ENCODE data around the gene ATP11B. TPM values are rescaled to one million over a fixed set of nuclear protein-coding genes. Genes with fewer than 3 reads are reported as not detected.

The ATP11B gene
- total RNA-seq, 1 experiment from 2014 or later, result 31.7 TPM

DNA sequence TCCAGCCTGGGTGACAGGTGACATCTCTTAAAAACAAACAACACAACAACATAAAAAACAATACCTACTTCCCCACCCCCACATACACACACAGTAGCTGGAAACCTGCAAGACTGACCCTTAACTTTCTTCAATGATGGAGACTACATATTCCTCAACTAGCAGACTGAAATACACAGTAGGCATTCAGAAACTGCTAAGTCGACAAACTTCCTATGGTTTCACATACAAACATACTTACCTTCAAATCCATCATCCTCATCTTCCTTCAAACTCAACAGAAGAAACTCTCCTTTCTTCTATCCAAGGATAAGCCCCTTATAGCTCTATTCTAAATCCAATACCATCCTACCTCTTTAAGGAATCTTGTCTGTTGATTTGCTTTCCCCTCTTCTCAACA, 156.4 kb downstream of the ATP11B start:
- no peak overlapping the region for H3K4me3 ChIP-seq
- H3K36me3 ChIP-seq, result peaks cover 23% of the 10 kb centered on the region
- H3K27me3 ChIP-seq, result no peaks in the 10 kb centered on the region
- H3K9me3 ChIP-seq, result no peaks in the 10 kb centered on the region
- DNase-seq, result no peak

DNA sequence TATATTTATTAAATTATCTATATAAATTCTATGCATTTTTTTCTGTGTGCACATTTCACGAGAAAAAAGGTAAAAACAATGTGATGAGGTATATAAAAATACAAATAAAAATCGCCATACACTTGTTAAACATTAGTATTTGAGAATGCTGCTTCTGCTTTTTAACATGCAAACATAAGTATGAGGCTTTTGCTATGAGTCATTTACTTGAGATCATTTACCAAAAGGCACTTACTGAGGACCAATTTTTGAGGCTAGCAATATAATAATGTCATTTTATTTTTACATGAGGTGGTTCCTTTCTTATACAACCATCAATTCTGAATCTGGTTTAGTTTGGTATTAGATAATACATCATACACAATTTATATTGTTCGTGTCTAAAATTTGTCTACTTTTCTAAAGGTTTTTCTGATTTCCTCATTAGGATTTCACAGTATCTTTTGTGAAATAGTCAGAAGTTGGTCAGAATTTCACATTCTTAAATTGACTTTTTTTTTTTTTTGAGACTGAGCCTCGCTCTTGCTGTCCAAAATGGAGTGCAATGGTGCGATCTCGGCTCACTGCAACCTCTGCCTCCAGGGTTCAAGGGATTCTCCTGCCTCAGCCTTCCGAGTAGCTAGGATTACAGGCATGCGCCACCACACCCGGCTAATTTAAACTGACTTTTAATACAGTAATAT, 161.4 kb downstream of the ATP11B start:
- DNase-seq, result no peak
- H3K27me3 ChIP-seq, result no peaks in the 10 kb centered on the region
- H3K9me3 ChIP-seq, result no peaks in the 10 kb centered on the region
- no peak overlapping the region for H3K4me3 ChIP-seq
- peaks cover 11% of the 10 kb centered on the region for H3K36me3 ChIP-seq

DNA sequence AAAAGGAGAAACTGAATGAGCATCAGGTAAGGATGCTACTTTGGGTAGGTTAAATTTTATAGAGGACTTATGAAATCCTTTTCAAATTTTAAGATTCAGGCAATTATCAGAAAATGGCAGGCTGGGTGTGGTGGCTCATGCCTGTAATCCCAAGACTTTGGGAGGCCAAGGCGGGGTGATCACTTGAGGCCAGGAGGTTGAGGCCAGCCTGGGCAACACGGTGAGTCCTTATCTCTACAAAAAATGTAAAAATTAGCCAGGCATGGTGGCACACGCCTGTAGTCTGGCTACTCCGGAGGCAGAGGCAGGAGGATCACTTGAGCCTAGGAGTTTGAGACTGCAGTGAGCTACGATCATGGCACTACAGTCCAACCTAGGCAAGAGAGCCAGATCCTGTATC, 163.9 kb downstream of the ATP11B start:
- no peak for DNase-seq
- H3K9me3 ChIP-seq, result no peaks in the 10 kb centered on the region
- H3K4me3 ChIP-seq, result no peak overlapping the region
- no peaks in the 10 kb centered on the region for H3K27me3 ChIP-seq
- H3K36me3 ChIP-seq, result peaks cover 20% of the 10 kb centered on the region

DNA sequence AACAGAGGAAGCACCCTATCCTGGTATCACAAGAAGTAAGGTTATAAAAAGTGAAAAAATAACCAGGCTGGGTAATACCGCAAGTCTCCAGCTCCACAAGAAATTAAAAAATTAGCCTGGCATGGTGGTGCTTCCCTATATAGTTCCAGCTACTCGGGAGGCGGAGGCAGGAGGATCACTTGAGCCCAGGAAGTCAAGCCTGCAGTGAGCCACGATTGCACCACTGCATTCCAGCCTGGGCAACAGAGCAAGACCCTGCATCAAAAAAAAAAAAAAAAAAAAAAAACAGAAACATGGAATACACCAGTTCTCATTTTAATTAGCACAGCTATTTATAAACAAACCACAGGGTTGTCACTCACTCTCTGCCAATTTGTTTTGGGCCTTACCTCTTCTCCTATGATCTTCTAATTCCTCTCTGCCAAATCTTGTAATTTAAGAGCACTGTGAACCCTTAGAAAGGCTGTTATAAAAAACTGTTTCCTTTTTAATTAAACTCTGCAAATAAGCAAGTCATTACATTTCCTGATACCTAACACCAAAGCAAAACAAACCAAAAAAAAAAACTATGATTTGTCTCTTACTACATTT, 164.5 kb downstream of the ATP11B start:
- Histone ChIP-seq H3K27me3 (no peaks in the 10 kb centered on the region), H3K36me3 (peaks cover 20% of the 10 kb centered on the region), H3K4me3 (no peak overlapping the region), H3K9me3 (no peaks in the 10 kb centered on the region)
- no peak for DNase-seq

DNA sequence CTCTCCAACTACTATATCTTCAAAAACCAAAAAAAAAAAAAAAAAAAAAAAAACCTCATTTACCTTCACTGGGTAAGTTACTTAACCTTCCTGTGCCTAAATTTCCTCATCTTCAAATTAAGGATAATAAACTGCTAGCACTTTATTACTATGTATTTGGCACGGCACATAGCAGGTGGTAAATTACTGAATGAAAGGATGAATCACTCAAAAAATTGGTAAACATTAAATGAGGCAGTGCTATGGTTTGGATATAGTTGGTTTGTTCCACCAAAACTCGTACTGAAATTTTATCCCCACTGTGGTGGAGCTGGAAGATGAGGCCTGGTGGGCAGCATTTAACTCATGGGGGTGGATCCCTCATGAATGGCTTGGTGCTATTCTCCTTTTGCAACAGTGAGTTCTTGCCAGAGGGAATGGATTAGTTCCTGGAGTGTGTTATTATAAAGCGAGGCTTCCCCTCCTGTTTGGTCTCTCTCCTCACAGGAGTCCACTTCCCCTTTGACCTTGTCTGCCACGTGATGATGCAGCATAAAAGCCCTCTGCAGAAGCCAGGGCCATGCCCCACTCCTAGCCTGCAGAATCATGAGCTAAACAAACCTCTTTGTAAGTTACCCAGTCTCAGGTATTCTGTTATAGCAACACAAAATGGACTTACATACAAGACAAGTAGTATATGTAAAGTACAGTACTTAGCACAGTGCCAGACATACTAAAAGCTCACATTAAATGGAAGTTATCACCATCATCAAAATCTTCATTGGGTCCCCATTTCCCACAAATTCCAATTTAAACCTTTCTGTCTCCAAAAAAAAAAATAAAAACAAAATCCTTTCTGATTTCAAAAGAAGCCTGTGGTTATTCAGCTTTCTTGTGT, 166.4 kb downstream of the ATP11B start:
- H3K36me3 ChIP-seq, result peaks cover 25% of the 10 kb centered on the region

DNA sequence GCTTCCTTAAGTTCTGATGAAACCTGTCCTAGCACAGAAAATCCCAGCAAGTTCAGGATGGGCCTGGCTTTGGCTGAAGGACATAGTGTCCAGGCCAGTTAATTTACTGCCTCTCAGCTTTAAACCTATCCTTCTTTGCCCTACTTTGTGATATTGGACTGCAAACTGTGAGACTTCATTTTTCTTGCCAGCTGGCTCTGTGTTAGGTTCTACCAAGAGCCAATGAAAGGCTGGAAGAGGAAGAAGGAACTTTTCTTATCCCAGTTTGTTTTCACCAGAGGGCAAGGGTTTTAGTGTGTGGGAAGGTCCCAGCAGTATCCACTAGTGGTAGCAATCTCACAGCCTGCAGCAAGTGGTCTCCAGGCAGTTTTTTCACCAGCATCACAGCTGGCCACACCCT, 168.9 kb downstream of the ATP11B start:
- Histone ChIP-seq H3K27me3 (no peaks in the 10 kb centered on the region), H3K9me3 (no peaks in the 10 kb centered on the region), H3K36me3 (peaks cover 21% of the 10 kb centered on the region), H3K4me3 (no peak overlapping the region)
- no peak for DNase-seq

More for the DNA sequence above, 166.4 kb downstream of the ATP11B start:
- H3K9me3 ChIP-seq, result no peaks in the 10 kb centered on the region
- no peak overlapping the region for H3K4me3 ChIP-seq
- DNase-seq, result no peak
- H3K27me3 ChIP-seq, result no peaks in the 10 kb centered on the region

DNA sequence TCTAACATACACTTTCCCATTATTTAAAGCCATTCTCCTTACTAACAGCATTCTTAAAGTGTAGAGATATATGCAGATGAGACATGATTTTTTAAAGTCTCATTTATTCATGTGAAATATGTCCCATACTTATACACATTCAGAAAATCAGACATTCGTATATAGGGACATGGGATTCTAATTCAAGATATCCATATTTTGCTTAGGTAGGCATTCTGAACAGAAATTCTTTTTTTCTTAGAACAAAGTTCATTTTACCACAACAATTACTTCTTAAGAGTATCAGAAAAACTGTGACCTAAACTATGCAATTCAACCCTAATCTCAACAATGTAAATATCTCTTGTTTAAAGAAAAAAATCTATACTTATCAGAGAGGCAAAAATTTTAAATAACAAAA, 170.9 kb downstream of the ATP11B start:
- no peak overlapping the region for H3K4me3 ChIP-seq
- DNase-seq, result no peak
- no peaks in the 10 kb centered on the region for H3K9me3 ChIP-seq
- H3K27me3 ChIP-seq, result no peaks in the 10 kb centered on the region
- H3K36me3 ChIP-seq, result peaks cover 18% of the 10 kb centered on the region

DNA sequence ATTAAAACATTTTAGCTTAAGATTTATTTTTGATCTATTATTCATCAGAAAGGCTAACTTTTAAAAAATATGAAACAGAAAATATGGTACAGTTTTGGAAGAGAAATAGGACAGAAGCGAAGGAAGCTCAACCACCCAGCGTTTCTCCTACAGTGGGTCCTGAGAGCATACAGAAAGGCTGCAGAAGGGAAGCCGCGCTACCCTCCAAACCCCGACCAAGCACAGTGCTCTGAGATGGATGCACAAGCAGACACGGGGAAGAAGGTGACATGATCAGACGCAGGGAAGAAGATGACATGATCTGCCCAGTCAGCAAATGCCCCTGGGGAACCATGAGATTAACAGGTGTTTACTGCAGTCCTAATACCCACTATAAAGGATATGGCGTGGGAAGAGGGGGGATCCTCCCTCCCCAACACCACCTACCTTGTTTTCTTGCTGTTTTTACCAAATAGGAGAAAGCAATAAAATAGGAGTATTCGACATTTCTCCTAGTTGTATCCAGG, 172.6 kb downstream of the ATP11B start:
- H3K27me3 ChIP-seq, result no peaks in the 10 kb centered on the region
- no peak for DNase-seq
- H3K4me3 ChIP-seq, result no peak overlapping the region
- H3K36me3 ChIP-seq, result peaks cover 15% of the 10 kb centered on the region
- no peaks in the 10 kb centered on the region for H3K9me3 ChIP-seq

DNA sequence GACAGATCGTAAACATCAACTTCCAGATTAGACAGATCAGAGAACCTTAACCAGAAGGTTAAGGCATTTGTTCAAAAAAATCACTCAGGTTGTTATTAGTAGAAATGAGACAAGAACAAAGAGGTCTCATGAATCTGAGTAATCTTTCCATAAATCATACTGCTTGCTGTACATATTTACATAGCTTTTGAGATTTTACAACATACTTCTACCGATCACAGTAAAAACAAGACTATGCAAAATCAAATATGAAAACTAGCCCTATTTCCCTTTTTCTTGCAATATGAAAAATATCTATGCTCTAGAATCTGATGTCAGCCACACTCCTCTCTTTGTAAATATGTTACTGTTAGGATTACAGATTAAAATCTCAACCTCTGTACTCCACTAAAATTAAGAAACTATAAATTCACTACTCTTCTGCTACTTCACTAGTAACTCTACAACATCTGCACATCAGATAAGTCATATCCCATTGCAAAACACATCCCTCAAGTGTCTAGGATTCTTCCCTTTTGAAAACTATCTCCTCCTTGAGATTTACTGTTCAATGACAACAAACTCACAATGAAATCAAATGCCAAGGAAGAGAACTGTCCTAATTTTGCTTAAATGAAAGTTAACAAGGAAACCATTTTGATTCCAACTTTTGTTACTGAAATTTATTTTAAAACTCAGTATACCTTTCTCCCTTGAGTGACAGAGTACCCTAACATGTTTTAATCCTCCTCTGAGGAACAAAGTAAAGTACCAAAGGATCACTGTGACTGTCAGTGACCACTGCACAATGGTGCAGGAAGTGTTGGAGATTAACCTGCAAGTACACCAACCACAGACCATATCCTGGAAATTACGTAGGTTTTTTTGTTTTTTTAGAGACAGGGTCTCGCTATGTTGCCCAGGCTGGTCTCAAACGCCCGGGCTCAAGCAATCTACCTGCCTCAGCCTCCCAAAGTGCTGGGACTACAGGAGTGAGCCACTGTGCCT, 174.2 kb downstream of the ATP11B start:
- peaks cover 7% of the 10 kb centered on the region for H3K36me3 ChIP-seq
- no peaks in the 10 kb centered on the region for H3K9me3 ChIP-seq
- DNase-seq, result no peak
- no peaks in the 10 kb centered on the region for H3K27me3 ChIP-seq
- H3K4me3 ChIP-seq, result no peak overlapping the region

DNA sequence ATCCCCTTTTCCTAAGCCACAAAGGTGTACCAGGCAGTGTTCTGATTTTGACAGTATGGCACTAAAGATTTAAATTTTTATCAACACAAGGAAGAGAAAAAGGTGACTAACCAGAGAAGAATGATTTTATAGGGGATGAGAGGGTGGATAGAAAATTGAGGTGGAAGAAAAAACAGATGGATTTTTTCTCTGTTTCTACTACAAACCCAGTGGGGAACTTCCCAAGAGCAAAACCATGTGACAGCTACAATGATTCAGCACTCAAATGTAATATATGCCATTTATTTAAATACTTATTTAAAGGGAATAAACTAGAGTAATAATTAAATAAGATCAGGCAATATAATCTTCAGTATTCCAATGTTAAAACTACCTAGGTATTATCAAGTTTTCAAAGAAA, 176.0 kb downstream of the ATP11B start:
- DNase-seq, result no peak
- H3K27me3 ChIP-seq, result no peaks in the 10 kb centered on the region
- H3K9me3 ChIP-seq, result no peaks in the 10 kb centered on the region
- no peak overlapping the region for H3K4me3 ChIP-seq
- peaks cover 2% of the 10 kb centered on the region for H3K36me3 ChIP-seq

DNA sequence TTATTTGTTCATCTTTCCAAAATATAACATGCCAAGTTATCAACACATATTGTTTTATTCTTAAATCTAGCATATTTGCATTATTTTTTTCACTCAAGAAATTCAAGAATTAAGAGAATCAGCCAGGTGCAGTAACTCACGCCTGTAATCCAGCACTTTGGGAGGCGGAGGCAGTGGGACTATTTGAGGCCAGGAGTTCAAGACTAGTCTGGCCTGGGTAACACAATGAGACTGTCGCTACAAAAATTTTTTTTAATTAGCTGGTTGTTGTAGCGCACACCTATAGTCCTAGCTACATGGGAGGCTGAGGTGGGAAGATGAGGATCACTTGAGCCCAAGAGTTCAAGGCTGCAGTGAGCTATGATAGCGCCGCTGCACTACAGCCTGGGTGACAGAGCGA, 176.5 kb downstream of the ATP11B start:
- 0 out of 2 replicates have a peak, but pooled peaks cover 2% of the 10 kb centered on the region for H3K36me3 ChIP-seq
- H3K27me3 ChIP-seq, result no peaks in the 10 kb centered on the region
- no peak for DNase-seq
- H3K4me3 ChIP-seq, result no peak overlapping the region
- no peaks in the 10 kb centered on the region for H3K9me3 ChIP-seq

DNA sequence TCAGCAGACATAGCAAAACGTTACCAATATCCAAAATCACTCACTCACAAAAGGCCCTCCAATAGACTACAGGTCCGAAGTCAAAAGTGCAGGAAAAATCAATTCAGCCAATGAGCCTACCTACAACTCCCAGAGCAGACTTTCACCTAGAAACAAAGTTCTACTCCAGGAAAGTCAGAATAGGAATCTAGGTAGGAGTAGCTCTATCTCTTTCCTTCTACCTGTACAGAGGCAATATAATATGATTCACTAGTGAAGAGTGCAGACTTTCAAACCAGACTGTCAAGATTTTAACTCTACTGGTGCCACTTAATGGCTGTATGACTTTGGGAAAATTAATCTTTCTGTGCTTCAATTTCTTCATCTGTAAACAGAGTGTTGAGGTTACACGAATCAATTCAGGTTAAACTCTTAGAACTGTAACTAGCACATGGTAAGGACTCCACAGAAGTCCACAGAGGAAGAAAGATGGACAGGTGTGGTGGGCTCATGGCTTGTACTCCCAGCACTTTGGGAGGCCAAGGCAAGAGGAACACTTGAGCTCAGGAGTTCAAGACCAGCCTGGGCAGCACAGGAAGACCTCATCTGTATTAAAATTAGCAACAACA, 177.6 kb downstream of the ATP11B start:
- DNase-seq, result no peak
- Histone ChIP-seq H3K36me3 (0 out of 2 replicates have a peak, but pooled peaks cover 2% of the 10 kb centered on the region), H3K4me3 (no peak overlapping the region), H3K27me3 (no peaks in the 10 kb centered on the region), H3K9me3 (no peaks in the 10 kb centered on the region)

Other genes starting within 250 kb of the ATP11B start
- 7.0 and 8.6 TPM in 2 replicates for gene DCUN1D1, start 187.0 kb downstream of the ATP11B start, total RNA-seq (2014; rRNA removed; shearing (Covaris generic); ENCODE audit: low replicate concordance)

Measured in MG63 (cell line).